GM13976 (cell line): ENCODE results near the gene KYNU.
"Not testable (repeated sequence)": the region's sequence is repeated elsewhere in the genome, so short reads cannot be mapped to it uniquely, and the experiment has no call there.

ENCODE experiments used
- DNase-seq: peaks from one replicate; pipeline ENCODE4 v3.0.0; 2012; ENCODE audit warnings: low spot score
- CTCF ChIP-seq: IDR thresholded peaks from 2 replicates; pipeline ENCODE4 v1.5.1; 2012; ENCODE audit warnings: borderline replicate concordance, mild to moderate bottlenecking; ENCODE audit not compliant: insufficient read depth; ENCODE audit errors: extremely low read depth, missing control alignments, control extremely low read depth
- in situ Hi-C: fragments of 300-500 bp; cut with MboI; formaldehyde crosslinking; loops from one replicate; pipeline ENCODE4 v1.12.0; 2022; ENCODE audit warnings: low sequenced_read_pairs, mixed read lengths, inconsistent platforms; ENCODE audit not compliant: unreplicated experiment

KYNU gene

GRCh38 chr2:142863485-142863961 is 13.9 kb upstream of the KYNU start:
- TF ChIP-seq CTCF = no peak
- DNase-seq = no peak
- in situ Hi-C loops = no loop called here

GRCh38 chr2:142864605-142865004 is 12.9 kb upstream of the KYNU start:
- DNase-seq, in situ Hi-C loops: not testable (repeated sequence)

- peak; percentile 63 for DNase-seq
- no peak for TF ChIP-seq CTCF
- in situ Hi-C loops = no loop called here
Observed at GRCh38 chr2:142865924-142866323, 11.5 kb upstream of the KYNU start.

- TF ChIP-seq CTCF = no peak
- DNase-seq = no peak
- in situ Hi-C loops = no loop called here
Observed at GRCh38 chr2:142866426-142866825, 11.0 kb upstream of the KYNU start.

GRCh38 chr2:142867136-142867535 is 10.3 kb upstream of the KYNU start:
- no peak for TF ChIP-seq CTCF
- no peak for DNase-seq
- in situ Hi-C loops = no loop called here

GRCh38 chr2:142868229-142868762 is 9.2 kb upstream of the KYNU start:
- in situ Hi-C loops = no loop called here
- DNase-seq = no peak
- TF ChIP-seq CTCF = no peak

GRCh38 chr2:142869065-142869460 is 8.4 kb upstream of the KYNU start:
- in situ Hi-C loops, DNase-seq: not testable (repeated sequence)
